HG03280 (cell line): ENCODE data around the gene TCF4.

ENCODE experiments used
- ATAC-seq: cut with Tn5 transposase; IDR thresholded peaks from one replicate; pipeline ENCODE4 v1.9.1; 2021; ENCODE audit warnings: mild to moderate bottlenecking, moderate library complexity; ENCODE audit not compliant: unreplicated experiment

The TCF4 gene

DNA sequence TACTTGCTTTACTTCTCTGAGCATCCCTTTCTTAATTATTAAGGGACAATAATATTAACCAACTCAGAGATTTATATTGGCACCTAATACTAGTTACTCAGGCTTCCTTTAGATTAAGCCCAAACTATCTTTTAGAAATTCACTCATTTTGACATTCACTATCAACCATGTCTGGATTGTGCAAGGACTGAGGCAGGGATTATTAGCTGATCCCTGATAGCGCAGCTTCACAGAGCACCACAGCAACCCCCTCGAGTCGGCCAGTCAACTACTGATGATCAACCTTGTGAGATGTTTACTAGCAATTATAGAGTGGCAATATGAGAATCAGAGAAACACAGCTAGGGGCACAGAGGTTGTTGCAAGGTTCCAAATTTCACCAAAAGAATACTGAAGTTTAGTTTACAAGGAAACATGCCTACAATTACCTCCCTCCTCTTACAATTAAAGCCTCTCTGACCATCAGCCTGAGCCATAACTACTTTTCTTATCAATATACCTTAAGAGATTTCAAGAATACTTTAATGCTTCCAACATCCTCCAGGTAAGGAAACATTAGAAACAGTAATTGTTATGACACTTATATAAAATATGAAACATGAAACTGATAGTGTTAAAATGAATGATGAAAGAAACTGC is 191.6 kb downstream of the TCF4 start:
- no peak for ATAC-seq

- no peak for ATAC-seq
Observed at GRCh38 chr18:55395799-55396198, 192.2 kb downstream of the TCF4 start.

- ATAC-seq: no peak
Observed at GRCh38 chr18:55390898-55391297, 197.1 kb downstream of the TCF4 start.

GRCh38 chr18:55387139-55387984 is 200.6 kb downstream of the TCF4 start:
- no peak for ATAC-seq

- ATAC-seq: no peak
Observed at GRCh38 chr18:55386545-55386944, 201.4 kb downstream of the TCF4 start.

- no peak for ATAC-seq
Observed at GRCh38 chr18:55385770-55386169, 202.2 kb downstream of the TCF4 start.

GRCh38 chr18:55384551-55385275 is 203.3 kb downstream of the TCF4 start:
- no peak for ATAC-seq

DNA sequence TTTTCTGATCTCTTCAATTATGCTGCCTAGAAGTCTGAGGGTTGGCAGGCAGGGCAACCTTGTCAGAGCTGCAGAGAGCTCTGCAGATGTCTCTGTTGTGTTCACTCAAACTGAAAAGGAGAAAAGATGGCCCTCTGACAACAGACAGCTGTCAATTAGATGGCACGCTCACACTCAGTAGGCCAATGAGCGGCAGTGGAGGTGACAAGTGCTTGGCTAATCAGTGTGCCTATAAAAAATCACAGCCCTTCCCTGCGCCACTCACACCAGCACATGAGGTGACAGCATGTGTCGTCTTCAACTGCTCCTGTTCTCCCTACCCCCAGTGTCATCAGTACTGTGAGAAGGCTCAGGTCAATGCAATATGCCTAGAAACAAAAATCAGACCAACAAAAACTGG is 203.9 kb downstream of the TCF4 start:
- ATAC-seq: no peak

GRCh38 chr18:55382277-55382805 is 205.7 kb downstream of the TCF4 start:
- no peak for ATAC-seq

- ATAC-seq: no peak
Observed at GRCh38 chr18:55381277-55381676, 206.7 kb downstream of the TCF4 start.

GRCh38 chr18:55380589-55380988 is 207.4 kb downstream of the TCF4 start:
- ATAC-seq: no peak

DNA sequence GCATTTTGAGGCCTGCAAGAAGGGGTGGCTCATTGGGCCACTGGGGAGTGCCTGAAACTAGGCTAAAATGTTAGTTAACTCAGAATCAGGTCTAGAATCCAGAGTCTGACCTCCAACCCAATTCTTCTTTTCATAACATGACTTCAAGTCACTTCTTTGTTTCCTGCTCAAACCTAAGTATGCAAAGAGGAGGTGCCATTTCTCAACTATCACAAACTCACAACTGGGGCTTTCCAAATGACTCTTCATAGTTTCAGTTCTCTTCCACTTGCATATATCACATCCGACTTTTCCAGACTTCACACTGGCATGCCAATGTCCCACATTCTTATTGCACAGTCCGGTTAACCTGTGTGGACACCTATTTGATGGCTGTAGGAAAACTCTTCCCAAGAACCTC is 211.6 kb downstream of the TCF4 start:
- ATAC-seq: peak; percentile 85

- peak; percentile 19 for ATAC-seq
Observed at GRCh38 chr18:55375930-55376329, 212.1 kb downstream of the TCF4 start.

DNA sequence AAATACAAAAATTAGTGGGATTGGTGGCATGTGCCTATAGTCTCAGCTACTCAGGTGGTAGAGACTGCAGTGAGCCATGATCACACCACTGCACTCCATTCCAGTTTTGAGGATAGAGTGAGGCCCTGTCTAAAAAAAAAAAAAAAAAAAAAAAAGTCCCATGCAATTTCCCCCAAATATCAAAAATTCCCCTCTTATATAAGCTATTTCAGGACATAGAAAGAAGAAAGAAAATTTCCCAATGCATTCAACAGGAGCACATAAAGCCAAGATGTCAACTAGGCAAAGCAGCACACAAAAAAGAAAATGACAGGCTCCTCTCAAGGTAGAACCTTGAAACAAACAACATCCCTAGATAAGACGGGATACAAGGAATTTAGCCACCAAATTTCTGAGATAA is 213.3 kb downstream of the TCF4 start:
- ATAC-seq: no peak

DNA sequence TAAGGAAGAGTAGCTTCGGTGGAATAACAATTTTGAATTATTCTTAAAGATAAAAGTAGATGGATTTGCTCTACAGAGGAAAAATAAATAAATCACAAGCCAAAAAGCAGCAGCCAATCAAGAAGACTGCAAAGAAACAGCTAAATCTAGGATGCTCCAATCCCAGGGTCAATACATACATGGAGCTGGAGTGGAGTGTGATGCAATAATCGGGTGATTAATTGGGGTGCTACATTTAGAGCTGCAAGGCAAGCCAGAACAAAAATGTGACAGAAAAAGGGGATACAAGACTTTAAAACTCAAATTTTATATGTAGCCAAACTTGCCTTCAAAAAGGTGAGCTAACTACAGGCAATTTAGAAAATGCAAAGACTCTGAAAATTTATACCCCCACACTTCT is 215.8 kb downstream of the TCF4 start:
- ATAC-seq: no peak

DNA sequence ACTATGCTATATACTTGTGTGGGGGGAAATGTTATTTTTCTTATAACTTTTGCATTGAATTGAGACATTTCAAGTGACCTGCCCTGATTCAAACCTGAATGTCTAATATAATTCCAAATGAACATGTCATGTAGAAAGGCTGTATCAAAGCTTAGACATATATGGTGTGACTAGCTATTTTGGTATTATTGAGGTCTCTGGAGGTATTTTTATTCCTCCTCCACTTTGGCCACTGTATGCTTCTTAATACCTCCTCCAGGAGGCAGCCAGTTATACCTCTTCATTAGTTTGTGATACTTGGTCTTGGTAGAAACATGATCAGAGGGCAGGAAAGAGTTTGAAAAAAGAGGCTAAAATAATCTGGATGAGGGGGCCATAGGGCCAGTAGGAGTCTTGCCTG is 217.1 kb downstream of the TCF4 start:
- ATAC-seq: no peak

GRCh38 chr18:55369346-55369745 is 218.6 kb downstream of the TCF4 start:
- no peak for ATAC-seq

DNA sequence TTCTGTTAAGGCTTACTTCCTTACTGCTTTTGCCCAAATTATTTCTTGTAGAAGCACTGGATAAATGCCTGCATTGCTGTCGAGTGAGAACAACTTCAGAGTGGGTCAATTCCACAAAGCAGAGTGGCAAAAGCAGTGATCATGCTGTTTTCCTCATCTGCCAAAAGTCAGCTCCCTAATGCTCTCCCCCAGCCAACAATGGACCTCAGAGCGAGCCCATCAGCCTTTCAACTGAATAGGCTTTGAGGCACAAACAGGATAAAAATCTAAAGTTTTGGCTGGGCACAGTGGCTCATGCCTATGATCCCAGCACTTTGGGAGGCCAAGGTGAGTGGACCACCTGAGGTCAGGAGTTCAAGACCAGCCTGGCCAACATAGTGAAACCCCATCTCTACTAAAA is 222.7 kb downstream of the TCF4 start:
- ATAC-seq: no peak

- no peak for ATAC-seq
Observed at GRCh38 chr18:55362303-55362702, 225.7 kb downstream of the TCF4 start.

DNA sequence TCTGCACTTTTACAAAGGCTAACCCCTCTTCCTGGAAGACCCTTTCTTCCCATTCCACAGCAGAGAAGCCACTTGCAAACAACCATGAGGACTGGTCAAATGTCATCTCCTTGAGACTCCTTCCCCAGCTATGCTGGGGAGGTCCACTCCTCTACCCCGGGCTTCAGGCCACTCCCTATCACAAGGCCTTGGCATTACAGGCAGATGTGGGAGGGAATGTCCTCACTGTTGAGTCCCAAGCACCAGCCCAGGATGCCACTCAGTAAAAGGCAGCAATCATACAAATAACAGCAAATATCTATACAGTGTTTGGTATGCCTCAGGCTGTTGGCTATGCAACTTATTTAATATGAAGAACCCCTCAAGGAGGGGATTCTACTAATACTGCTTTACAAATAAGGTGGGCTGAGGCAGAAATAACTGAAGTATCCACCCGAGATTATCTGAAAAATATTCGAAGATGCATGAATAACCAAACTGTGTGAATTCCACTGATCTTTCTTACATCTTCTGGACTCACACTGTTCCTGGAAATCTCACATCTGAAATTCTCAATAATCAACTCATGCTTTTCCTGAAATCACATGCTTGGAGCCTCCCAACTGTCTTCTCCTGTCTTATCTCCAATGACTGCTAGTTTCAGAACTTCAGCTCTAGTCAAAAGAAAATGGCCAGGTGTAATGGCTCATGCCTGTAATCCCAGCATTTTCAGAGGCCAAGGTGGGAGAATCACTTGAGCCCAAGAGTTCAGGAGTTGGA is 226.3 kb downstream of the TCF4 start:
- no peak for ATAC-seq

DNA sequence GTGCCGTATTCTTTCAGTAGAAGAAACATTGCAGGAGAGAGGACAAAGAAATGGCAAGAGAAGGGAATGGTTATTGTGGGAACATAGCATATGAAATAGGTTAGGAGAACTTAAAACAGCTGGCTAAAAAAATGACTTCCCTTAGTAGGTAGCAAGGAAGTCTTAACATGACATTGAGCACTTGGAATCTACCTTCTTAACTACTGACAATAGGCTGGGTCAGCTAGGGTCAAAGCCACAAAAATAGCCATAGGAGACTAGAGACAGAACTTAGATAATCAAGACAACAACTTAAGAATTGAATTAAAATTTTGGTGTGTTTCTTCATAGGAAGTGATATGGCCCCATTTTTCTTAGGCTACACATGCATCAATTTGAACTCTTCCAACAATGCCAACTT is 227.9 kb downstream of the TCF4 start:
- ATAC-seq: no peak
